GM13976 (cell line): ENCODE measurements around the gene EXOC4.

Experiments
- DNase-seq: peaks from one replicate; pipeline ENCODE4 v3.0.0; 2012; ENCODE audit warnings: low spot score
- in situ Hi-C: fragments of 300-500 bp; cut with MboI; formaldehyde crosslinking; loops from one replicate; pipeline ENCODE4 v1.12.0; 2022; ENCODE audit warnings: low sequenced_read_pairs, mixed read lengths, inconsistent platforms; ENCODE audit not compliant: unreplicated experiment
- TF ChIP-seq, protein P1 (sequence below): IDR thresholded peaks from 2 replicates; pipeline ENCODE4 v1.5.1; 2012; ENCODE audit warnings: borderline replicate concordance, mild to moderate bottlenecking; ENCODE audit not compliant: insufficient read depth; ENCODE audit errors: extremely low read depth, missing control alignments, control extremely low read depth

EXOC4 gene

DNA sequence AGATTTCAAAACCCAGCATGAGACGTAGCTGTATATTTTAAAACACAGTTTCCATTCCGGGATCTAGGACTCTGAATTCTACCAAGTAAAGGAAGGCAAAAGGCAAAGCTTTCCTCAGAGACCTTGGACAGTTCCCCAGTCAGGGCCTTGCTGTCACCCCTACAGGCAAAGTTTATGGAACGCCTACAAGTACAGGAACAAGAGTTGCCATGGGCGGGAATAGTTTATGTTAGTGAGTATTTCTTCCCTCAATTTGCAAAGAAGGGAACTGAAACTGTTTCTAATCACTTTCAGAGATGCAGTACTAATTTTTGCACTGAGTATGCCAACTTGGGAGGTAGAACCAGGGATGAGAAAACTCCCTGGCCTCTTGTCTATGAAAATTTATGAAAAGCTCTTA, 806.1 kb downstream of the EXOC4 start:
- DNase-seq = no peak
- in situ Hi-C loops = no loop called here
- TF ChIP-seq, protein P1, sequence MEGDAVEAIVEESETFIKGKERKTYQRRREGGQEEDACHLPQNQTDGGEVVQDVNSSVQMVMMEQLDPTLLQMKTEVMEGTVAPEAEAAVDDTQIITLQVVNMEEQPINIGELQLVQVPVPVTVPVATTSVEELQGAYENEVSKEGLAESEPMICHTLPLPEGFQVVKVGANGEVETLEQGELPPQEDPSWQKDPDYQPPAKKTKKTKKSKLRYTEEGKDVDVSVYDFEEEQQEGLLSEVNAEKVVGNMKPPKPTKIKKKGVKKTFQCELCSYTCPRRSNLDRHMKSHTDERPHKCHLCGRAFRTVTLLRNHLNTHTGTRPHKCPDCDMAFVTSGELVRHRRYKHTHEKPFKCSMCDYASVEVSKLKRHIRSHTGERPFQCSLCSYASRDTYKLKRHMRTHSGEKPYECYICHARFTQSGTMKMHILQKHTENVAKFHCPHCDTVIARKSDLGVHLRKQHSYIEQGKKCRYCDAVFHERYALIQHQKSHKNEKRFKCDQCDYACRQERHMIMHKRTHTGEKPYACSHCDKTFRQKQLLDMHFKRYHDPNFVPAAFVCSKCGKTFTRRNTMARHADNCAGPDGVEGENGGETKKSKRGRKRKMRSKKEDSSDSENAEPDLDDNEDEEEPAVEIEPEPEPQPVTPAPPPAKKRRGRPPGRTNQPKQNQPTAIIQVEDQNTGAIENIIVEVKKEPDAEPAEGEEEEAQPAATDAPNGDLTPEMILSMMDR = no peak

GRCh38 chr7:134059921-134060320, 807.0 kb downstream of the EXOC4 start:
- in situ Hi-C loops = no loop called here
- TF ChIP-seq, protein P1 = no peak
- DNase-seq = no peak

DNA sequence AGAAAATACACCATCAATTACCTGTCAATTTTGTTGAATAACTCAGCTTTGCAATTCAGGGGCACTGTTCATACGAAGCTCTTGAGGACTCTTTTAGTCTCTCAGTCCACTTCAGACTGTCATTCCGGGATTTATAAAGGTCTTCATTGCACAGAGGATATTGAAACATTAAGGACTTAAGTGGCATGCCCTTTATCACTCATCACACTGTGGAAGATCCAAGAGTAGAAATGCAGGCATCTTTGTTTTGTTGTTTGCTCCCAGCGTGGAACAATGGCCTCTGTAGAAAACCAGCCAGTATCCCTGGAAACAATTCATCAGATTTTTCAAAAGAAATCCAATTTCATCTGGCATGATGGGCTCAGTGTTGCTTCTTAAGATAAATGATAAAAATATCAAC, 808.0 kb downstream of the EXOC4 start:
- in situ Hi-C loops = no loop called here
- TF ChIP-seq, protein P1 = no peak
- no peak for DNase-seq

DNA sequence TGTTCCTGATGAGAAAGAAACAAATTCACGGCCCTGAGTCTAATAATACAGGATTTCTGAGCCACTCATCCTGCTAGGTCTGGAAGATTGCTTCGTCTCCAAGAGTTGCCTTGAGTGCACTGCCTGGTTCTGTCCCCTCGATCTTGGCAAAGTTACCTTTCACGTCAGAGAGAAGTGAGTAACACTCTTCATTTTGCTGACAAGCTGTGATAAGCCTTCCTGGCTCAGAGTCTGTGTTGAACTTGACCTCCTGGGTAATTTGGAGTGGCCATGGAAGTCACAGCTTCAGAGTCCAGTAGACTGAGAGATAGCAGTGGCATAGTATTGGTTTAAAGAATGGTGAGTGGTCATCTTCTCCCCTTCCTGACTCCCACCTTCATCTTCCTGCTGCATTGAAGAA, 809.6 kb downstream of the EXOC4 start:
- in situ Hi-C loops = no loop called here
- TF ChIP-seq, protein P1 = no peak

GRCh38 chr7:134065415-134065814, 812.5 kb downstream of the EXOC4 start:
- TF ChIP-seq, protein P1 = no peak
- in situ Hi-C loops = no loop called here
- DNase-seq = no peak

More for the DNA sequence above, 809.6 kb downstream of the EXOC4 start:
- no peak for DNase-seq

GRCh38 chr7:134067164-134067563, 814.3 kb downstream of the EXOC4 start:
- in situ Hi-C loops = no loop called here
- TF ChIP-seq, protein P1 = no peak
- DNase-seq = no peak

DNA sequence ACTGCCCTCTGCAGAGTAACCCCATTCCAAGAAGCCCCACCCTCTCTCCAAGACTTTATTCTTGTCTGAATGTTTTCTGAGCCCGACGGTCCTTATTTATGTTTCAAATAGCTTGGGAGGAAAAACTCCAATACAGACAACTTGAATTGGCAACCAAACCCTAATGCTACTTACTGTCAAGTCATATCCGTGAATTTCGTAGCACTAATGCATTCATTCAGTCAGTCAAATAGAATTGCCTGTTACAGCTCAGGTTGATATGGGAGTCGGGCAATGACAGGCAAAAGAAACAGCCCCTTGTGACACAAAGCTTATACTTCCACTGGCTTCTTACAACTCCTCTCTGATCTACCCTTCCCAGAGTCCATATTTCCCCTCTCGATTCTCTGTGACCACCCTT, 815.8 kb downstream of the EXOC4 start:
- in situ Hi-C loops = no loop called here
- TF ChIP-seq, protein P1 = no peak
- DNase-seq = no peak
